NCI-H446 (cell line): Measurements from ENCODE around the gene STING1.
A peak's percentile ranks its signal among the peaks of the same experiment; 100 is the strongest.
"Not testable (repeated sequence)": the region's sequence is repeated elsewhere in the genome, so short reads cannot be mapped to it uniquely, and the experiment has no call there.

Source experiments
- DNase-seq, 2 experiments: peaks; one replicate each; lab custom pipeline; 2025; lab: John Stamatoyannopoulos, UW

STING1 gene

DNA sequence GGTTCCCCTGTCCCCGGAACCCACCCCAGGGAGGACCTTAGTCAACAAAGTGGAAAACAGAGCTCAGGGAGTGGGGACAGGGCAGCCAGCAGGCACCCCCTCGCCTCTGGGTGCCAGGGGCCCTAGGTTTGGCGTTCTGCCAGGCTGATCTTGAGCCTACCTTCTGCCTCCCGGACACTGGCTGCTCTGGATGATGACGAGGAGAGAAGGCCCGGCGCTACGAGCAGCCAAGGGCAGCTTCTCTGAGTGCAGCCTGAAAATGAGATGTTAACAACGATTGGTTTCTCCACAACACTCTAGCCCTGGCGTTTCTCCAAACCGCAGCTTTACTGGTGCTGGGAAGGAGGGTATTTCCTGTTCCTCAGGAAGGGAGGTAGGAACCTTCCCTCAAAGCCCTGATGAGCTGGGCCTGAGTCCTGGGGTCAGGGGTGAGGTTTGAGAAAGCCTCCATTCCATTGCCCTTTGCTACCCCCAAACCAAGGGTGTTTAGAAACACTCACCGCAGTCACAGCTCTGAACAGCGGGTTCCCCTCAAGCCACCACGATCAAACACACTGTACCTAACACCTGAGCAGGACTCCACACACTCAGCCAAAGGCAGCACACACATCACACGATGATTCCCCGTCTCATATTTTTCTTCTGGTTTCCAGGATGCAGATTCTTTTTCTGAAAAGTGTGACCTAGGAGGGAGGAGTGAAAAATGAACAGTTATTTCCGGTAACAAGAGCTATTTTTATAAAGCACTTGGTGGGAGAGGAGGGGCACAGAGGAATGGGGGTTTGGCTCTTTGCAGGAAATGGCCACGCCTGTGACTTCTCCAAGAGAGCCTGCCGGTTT is at the start of gene STING1:
Gene STING1, minus strand, starts transcription at position 709 of the 840 bp plus-strand sequence. CDS start 1,054 bp downstream, outside the sequence.
- peak in 1 of 2 experiments; percentile 10 for DNase-seq

DNA sequence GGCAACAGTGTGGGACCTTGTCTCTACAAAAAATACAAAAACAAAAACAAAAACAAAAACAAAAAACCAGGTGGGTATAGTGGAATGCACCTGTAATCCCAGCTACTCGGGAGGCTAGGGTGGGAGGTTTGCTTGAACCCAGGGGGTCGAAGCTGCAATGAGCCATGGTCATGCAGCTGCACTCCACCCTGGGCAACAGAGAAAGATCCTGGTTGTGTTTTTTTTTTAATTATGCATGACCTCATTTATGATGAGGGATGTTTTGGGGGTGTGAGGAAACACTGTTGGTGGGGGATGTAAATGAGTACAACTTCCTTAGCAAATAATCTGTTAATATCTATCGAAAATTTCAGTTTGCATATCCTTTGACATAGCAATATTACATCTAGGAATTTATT is 49.2 kb upstream of the STING1 start:
- DNase-seq = no peak

DNA sequence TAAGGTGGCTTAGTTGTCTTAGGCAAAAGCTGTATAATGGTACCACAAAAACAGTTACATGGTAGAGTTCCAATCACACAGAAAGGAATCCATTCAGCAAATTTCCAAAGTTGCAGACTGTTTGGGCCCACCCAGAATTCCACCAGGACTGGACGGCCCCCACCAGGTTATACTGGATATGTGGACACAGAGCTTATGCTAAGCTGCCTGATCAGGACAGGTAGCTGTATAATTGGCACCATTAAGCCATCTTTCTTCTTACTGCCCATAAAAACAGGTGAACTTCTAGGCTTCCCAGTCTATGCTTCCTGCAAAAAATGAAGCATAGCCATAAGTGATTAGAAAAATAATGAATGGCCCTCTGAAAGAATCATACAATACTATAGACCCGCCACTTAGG is 47.5 kb upstream of the STING1 start:
- DNase-seq = not testable (repeated sequence)

DNA sequence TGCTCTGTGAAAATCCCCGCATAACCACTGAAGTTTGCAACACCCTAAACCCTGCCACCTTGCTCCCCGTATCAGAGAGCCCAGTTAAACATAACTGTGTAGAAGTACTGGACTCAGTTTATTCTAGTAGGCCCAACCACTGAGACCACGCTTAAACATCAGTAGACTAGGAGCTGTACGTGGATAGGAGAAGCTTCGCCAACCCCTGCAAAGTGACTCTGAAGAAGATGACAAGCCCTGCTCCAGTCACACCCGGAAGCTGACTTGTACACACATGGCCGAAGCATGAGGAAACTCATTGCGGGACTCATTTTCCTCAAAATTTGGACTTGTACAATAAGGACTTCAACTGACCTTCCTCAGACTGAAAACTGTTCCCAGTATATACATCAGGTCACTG is 46.1 kb upstream of the STING1 start:
- DNase-seq = not testable (repeated sequence)

DNA sequence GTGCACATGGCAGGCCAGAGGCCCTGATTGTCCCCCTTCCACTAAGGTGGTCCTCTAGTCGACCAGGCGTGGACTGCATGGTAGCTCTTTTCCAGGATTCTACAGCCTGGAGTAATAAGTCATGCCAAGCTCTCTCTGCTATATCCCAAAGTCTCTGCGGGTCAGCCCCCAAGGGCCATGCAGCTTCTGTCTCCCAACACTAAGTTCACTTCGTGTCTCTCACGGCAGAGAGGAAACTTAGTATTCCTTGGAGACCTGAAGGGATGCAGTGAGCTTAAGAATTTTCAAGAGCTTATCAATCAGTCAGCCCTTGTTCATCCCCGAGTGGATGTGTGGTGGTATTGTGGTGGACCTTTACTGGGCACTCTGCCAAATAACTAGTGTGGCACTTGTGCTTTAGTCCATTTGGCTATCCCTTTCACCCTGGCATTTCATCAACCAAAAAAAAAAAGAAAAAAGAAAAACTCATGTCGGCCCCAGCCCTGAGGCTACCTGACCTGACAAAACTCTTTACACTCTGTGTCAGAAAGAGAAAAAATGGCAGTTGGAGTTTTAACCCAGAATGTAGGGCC is 45.4 kb upstream of the STING1 start:
- not testable (repeated sequence) for DNase-seq

DNA sequence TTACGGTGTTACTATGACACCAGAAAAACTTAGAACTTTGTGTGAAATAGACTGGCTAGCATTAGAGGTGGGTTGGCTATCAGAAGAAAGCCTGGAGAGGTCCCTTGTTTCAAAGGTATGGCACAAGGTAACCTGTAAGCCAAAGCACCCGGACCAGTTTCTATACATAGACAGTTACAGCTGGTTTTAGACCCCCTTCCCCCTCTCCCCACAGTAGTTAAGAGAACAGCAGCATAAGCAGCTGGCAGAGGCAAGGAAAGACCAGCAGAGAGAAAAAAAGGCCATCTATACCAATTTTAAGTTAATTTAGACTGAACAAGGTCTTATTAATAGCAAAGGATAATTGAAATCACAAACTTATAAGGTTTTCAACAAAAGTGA is 44.5 kb upstream of the STING1 start:
- not testable (repeated sequence) for DNase-seq

DNA sequence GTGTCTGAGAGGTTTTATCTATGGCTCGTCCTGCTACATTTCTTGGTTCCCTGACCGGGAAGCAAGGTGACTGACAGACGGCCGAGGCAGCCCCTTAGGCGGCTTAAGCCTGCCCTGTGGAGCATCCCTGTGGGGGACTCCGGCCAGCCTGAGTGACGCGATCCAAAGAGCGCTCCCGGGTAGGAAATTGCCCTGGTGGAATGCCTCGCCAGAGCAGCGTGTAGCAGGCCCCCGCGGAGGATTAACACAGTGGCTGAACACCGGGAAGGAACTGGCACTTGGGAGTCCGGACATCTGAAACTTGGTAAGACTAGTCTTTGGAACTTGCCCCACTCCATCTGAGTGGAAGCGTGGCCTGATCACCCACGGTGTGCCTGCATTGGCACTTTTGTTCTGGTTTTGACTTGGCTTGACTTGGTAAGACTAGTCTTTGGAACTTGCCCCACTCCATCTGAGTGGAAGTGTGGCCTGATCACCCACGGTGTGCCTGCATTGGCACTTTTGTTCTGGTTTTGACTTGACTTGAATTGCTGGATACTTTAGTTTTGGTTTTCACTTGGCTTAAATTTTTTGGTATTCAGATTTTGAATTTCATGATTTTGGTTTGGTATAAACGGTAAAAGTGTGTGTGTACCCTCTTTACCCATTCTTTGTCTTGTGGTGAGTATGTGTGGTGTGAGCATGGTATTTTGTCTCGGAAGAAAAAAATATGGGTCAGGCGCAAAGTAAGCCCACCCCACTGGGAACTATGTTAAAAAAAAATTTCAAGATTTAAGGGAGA is 43.9 kb upstream of the STING1 start:
- not testable (repeated sequence) for DNase-seq

DNA sequence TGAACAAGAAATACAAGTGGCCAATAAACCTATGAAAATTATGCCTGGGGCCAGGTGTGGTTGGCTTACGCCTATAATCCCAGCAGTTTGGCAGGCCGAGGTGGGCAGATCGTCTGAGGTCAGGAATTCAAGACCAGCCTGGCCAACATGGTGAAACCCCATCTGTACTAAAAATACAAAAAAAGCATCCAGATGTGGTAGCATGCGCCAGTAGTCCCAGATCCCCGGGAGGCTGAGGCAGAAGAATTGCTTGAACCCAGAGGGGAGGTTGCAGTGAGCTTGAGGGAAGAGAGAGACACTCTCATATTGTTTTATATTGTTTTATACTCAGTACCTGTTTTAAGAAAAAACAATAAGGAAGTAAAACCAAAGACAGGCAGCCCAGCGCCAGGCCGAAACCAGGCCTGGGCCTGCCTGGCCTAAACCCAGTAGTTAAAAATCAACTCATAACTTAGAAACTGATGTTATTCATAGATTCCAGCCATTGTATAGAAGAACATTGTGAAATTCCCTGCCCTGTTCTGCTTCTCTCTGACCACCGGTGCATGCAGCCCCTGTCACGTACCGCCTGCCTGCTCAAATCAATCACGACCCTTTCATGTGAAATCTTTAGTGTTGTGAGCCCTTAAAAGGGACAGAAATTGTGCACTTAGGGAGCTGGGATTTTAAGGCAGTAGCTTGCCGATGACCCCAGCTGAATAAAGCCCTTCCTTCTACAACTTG is 43.2 kb upstream of the STING1 start:
- not testable (repeated sequence) for DNase-seq

DNA sequence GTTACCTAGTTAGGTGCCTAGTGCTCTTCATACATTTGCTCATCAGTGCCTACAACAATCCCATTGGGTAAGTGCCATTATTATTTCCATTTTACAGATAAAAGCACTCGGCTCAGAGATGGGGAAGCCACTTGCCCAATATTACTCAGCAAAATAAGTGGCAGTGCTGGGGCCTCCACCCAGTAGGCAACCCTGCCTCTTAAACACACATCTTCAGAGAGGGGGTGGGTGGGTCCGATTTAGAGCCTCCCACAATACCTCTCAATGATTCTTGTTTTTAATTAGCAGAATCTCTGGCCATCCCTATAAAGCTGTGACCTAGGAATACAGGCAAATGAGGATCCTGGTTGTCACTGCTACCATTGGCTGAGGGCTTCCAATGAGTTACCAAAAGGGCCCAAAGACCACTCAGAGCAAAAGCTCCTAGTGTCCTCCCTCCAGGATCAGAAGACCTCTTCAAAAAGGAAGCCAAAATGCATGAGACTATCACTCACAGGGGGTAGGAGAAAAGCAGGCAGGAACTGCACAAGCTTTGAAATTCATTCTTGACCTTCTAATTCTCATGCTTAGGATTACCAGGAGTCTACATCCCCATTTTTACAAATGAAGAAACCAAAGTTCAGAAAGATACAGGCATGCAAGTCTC is 42.5 kb upstream of the STING1 start:
- DNase-seq = no peak

DNA sequence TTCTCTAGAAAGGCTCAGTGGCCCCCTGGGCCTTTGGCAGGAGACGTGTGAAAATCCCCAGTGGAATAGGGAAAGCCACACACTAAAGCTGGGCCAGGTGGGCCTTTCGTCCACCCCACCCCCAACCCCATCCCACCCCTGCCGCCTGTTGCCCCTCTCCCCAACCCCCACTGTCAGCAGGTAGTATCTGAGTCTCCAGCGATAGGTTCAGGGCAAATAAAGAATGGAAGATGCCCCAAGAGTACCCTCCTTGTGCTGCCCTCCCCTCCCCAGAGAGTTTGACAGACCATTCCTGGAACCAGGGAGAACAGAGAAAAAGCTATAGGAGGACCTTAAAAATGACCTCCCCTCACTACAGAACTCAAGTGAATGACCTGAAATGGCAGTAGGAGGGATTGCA is 41.9 kb upstream of the STING1 start:
- no peak for DNase-seq

DNA sequence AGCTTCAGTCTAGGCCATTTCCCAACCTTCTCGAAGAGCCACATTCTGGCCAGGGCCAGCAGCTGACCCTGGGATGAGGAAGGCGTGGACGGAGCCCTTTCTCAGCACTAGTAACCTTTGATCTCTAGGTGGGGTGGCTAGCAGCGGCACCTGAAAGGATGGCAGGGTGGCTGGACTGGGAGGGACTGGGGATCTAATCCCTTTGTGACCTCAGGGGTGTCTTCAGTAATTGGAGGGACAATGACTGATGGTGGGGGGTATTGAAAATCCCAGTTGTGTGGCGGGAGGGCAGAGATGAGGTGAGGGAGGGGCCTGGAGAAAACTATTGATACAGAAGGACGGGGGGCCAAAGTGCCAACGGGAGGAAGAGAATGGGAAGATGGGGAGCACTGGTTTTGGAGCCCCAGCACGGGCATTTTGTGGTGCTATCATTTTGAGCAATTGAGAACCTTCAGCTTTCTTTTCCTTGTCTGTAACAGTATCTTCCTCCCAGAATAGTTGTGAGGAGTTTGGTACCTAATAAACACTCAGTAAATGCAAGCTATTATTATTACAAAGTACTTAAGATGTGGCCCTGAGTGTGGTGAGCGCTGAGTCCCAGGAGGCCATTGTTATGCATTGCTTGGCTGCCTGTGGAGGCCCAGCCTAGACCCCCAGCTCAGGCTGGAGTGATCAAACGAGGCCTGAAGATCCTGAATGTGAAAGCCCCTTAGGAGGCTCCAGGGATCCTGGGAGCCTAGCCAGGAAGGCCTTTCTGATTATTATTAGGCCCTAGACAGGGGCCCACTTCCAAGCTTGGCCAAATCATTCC is 41.3 kb upstream of the STING1 start:
- DNase-seq = no peak

DNA sequence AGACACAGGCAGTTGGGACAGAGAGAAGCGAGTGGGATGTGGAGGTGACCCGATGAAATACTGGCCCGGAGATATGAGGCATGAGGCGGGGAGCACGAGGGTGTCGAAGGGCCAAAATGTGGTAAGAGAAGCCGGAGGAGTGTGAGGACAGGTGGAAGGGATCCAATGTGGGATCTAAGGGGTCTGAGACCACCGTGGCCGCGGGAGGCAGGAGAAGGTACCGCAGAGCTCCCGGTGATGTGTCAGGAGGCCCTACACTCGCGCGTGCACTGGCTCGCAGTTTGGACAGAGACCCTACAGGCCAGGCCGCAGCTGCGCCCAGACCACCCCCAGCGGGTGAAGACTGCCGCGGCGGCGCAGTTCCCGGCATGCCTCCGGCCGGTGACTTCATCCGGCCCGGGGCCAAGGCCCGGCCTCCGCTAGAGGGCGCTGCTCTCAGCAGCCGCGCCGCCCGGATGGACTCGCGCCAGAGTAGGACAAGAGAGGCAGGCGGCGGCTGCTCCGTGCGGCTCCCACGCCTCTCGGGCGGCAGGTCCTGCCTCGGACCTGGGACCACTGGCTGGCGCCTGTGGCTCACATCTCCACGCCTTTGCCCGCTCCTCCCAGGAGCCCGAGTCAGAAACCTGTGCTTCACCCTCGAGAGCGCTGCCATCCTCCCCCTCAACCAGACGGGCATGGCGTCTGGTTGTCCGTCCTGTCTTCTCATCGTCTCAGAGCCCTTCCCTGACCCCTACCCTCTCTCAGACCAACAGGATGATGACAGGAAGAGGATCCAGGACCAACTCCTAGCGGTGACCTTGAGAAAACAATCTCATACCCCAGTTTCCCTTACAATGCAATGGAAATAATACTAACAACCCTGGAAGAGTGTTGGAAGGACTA is 35.4 kb upstream of the STING1 start:
- peak; percentile 53 to 94 for DNase-seq

DNA sequence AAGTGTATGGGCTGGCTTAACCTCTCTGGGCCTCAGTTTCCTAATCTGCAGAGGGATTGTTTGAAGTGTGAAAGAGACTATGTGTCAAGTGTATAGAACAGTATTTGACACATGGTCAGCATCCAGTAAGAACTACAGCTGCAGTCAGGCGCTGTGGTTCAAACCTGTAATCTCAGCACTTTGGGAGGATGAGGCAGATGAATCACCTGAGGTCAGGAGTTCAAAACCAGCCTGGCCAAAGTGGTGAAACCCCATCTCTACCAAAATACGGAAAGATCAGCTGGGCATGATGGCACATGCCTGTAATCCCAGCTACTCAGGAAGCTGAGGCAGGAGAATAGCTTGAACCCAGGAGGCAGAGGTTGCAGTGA is 31.9 kb upstream of the STING1 start:
- DNase-seq = no peak

DNA sequence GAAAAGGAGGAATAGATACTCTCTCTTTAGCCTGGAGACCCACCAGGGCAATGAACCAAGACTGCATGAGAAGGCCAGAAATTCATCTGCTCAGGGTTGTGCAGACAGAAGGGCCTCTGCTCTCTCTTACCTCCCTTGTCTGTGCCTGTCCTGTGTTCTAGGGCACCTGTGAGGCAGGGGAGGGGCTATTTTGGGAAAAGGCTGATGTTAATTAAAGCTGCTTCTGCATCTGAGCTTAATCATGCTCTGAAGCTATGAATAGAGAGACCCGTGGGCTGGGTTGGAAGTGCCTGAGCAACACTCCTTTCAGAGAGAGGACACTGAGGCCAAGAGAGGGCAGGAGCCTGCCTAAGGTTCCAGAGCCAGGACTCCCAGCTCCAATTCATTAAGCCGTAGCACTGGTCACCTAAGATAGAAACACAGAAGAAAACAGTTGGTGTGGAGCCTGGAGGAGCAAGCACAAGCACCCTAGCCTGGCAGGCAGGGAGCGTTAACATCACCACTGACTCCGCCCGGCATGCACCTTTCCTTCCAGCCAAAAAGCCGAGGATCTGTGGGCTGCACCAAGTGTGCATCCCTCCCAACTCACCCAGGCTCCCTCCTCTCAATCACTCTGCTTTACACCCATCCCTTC is 31.4 kb upstream of the STING1 start:
- DNase-seq = no peak

DNA sequence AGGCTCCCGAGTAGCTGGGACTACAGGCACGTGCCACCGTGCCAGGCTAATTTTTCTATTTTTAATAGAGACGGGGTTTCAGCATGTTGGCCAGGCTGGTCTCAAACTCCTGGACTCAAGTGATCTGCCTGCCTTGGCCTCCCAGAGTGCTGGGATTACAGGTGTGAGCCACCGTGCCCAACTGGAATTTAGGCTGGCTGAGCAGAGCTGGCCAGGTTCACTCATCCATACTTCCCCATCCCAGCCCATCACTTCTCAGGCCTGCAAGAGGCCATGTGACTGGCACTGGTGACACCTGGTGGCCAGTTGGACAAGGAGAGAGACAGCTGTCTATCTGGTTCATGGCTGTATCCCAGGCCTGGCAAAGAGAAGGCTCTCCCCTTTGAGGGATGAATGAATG is 30.9 kb upstream of the STING1 start:
- peak; percentile 13 to 72 for DNase-seq

DNA sequence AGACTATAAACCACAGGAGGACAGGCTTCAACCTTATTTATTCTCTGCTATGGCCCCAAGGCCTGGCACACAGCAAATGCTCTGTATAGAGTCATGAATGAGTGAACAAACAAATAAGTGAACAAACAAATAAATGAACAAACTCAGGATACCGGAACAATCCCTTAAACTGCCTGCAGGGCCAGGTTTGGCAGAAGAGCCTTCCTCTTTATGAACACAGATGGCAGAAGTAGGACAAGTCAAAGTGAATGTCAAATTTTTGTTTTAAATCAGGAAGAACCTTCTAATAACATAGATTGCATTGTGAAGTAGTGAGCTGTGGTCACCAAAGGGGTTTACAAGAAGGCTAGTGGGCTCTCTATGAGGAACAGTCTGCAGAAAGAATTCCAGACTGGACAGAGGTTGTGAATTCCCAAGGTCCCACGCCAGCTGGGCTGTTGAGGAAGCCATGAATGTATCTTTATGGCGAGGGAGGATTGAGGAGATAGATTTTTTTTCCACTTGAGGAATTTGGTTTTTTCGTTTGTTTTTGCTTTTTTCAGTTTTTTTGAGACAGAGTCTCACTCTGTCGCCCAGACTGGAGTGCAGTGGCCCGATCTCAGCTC is 30.3 kb upstream of the STING1 start:
- DNase-seq = no peak

DNA sequence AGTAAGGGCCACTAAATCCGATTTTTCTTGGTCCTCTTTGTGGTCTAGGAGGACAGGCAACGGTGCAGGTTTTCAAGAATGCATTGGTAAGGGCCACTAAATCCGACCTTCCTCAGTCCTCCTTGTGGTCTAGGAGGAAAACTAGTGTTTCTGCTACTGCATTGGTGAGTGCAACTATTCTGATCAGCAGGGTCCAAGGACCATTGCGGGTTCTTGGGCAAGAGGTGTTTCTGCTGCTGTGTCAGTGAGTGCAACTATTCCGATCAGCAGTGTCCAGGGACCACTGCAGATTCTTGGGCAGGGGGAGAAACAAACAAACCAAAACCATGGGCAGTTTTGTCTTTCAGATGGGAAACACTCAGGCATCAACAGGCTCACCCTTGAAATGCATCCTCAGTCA is 22.2 kb upstream of the STING1 start:
- not testable (repeated sequence) for DNase-seq

DNA sequence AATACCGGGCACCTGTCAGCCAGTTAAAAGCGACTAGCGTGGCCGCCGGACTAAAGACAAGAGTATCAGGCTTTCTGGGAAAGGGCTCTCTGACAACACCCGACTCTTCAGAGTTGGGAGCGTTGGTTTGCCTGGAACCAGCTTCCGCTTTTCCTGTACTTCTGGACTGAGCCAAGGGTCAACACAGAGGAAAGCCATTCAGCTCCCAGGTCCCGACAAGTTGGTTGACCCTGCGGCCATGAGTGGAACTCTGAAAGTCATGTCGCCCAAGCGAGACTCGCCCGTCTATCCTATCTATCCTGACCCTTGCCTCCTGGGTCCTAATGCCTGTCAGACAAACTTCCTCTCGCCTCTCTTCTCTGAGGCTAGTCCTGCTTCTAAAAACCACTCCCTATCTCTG is 21.3 kb upstream of the STING1 start:
- DNase-seq = not testable (repeated sequence)
